ENCODE data around the gene GRM4.

DNA sequence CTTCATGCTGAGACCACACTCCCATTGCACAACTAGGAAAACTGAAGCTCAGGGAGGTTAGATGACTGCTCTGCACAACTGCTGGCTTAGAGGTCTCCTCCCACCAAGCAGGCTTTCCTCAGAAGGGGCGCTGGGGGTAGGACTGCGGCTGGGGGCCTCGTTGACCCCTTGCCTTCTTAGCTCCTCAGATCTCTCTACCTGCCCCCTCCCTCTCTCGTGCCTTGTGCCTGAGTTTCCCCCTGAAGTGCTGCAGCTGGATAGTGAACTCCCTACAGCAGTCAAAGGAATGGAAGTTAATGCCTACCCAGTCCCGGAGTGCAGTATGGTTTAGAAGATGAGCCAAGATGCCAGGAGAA is 149.8 kb downstream of the GRM4 start:
- TF ChIP-seq, protein P1, sequence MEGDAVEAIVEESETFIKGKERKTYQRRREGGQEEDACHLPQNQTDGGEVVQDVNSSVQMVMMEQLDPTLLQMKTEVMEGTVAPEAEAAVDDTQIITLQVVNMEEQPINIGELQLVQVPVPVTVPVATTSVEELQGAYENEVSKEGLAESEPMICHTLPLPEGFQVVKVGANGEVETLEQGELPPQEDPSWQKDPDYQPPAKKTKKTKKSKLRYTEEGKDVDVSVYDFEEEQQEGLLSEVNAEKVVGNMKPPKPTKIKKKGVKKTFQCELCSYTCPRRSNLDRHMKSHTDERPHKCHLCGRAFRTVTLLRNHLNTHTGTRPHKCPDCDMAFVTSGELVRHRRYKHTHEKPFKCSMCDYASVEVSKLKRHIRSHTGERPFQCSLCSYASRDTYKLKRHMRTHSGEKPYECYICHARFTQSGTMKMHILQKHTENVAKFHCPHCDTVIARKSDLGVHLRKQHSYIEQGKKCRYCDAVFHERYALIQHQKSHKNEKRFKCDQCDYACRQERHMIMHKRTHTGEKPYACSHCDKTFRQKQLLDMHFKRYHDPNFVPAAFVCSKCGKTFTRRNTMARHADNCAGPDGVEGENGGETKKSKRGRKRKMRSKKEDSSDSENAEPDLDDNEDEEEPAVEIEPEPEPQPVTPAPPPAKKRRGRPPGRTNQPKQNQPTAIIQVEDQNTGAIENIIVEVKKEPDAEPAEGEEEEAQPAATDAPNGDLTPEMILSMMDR (IDR thresholded peaks at IDR 0.05), result no peak
- no peak for TF ChIP-seq POLR2AphosphoS5 (IDR thresholded peaks at IDR 0.05)

Data from upper lobe of left lung (tissue), 4 donors.